C4-2B (cell line): Measurements from ENCODE around the gene MLX.
"Not testable (repeated sequence)": the region's sequence is repeated elsewhere in the genome, so short reads cannot be mapped to it uniquely, and the experiment has no call there.

ENCODE experiments used
- H3K27ac ChIP-seq: fragments of 450-650 bp; 2 replicates; pipeline ENCODE4 v1.5.1; 2017
- CTCF ChIP-seq: fragments of 450-650 bp; conservative IDR thresholded peaks from 2 replicates; pipeline ENCODE4 v1.5.1; 2017; ENCODE audit warnings: mild to moderate bottlenecking
- ZFX ChIP-seq: fragments of 450-650 bp; IDR thresholded peaks from 2 replicates; pipeline ENCODE4 v1.6.1; 2017

The MLX gene

DNA sequence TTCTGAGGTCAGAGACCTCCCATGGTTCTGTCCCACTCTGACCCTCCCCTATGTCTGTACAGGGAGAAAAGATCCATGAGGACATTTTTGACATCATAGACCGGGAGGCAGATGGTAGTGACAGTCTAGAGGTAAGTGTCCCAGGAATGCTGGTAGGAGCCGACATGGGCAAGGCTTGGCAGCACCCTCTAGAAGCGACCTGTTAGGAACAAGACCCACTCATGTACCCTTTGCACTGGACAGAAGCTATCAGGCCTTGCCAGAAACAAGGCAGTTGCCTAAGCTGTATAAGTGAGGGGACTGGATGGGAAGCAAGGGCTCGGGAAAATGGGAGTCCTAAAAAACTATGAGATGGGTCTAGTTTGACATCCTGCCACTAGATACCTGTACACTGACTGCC is 45.1 kb downstream of the MLX start:
- no peak for TF ChIP-seq CTCF
- TF ChIP-seq ZFX = no peak
- no peak overlapping the region for H3K27ac ChIP-seq

DNA sequence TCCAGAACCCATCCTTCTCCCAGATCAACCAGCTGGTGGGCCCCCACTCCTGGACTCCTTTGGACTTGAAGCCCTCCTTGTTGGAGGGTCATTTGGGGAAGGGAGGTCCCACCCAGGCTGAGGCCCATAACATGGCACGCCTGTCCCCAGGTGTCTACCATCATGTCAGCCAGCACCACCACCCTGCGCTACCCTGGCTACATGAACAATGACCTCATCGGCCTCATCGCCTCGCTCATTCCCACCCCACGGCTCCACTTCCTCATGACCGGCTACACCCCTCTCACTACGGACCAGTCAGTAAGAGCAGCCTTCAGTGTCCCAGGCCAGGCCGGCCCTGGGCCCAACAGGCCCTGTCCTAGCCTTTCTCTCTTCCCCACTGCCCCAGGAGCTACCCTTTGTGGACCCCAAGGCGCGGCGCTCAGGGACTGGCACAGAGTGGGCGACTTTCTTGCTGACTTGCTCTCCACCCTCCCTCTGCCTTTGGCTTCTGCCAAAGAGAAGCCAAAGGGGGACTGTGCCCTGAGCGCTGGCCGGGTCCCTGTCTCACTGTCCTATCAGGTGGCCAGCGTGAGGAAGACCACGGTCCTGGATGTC is 46.9 kb downstream of the MLX start:
- no peak overlapping the region for H3K27ac ChIP-seq
- TF ChIP-seq CTCF (no peak), ZFX (no peak)

DNA sequence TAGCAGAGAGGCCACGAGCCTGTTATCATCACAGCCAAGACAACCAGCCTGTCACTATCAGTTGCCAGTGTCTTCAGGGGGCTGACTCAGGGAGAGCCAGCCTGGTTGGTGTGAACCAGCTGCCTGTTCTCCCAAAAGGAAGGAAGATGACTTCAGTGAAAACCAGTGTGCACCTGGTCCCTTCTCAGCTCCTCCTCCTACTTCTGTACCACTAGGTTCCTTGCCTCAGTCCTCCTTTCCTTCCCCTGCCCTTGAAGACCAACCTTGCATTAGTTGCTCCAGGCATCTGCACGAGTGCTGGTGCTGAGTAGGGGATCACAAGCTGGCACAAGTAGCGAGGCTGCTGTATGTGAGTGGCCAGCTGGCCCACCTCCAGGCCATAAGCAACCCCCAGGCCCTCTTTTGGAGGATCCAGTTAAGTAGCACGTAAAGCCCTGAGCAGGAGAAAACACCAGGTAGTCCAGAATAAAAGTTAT is 51.1 kb downstream of the MLX start:
- TF ChIP-seq ZFX (no peak), CTCF (no peak)
- no peak overlapping the region for H3K27ac ChIP-seq

DNA sequence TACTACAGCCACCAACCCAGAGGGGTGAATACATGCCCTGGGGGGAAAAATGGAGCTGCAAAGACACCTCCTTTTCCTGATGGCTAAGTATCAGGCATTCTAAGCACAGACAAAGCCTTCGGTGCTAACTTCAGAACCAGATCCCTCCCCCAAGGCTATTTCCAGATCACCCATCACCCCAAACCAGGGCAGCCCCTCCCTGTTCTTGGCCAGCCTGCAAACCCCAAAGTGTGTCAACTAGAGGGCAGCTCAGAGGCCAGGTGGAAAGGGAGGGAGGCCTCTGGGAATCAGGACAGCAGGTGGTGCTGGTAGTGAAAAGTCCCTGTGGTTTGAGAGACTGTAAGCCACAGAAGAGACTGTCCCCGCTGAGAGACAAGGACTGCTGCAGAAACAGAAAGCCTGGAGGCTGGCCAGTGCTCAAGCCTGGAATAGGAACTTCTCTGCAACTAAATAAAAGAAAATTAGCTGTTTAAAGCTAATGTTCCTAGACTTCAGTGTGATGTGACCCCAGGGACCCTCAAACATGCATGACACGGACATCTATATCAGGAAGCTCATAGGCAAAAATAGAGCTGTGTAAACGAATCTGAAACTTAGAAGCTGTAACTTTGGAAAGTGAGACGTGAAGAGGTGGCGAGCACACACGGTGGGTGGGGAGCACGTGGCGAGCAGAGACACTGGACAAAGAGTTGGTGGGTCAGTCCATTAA is 51.7 kb downstream of the MLX start:
- no peak for TF ChIP-seq CTCF
- no peak for TF ChIP-seq ZFX
- no peak overlapping the region for H3K27ac ChIP-seq

- not testable (repeated sequence) for H3K27ac ChIP-seq
Observed at GRCh38 chr17:42621987-42622386, 55.1 kb downstream of the MLX start.
